ENCODE results near the gene ARL3. TPM values are rescaled to one million over a fixed set of nuclear protein-coding genes. Genes with fewer than 3 reads are reported as not detected.

The ARL3 gene
- total RNA-seq, 1 experiment from 2014 or later, result 20.7 TPM

DNA sequence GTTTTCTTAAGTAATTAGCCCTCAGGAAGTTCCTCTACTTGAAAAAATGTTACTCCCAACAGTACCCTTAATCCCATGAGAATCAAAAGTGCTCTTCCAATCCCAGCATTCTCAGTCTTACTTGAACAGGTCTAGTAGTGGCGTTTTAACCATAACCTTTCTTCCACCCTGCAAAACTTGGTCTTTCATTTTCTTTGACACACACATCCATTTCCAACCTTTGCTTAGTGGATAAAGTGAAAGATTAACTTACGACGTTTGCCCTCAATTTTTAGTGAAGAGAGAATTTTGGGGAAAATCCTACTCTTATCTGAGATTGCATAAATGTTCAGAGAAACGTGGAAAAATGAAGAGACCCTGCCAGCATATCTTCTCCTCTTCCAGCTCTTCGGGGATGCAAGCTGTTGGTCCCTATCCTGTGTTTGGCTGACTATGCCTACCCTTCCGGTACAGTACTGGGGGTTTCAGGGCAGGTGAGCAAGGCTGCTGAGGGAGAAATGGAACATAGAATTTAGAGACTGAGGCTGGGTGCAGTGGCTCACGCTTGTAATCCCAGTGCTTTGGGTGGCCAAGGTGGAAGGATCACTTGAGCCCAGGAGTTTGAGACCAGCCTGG is 48.3 kb upstream of the ARL3 start:
- TF ChIP-seq TCF7L2 (IDR thresholded peaks at IDR 0.05; ENCODE audit: low read depth, low read length) (no peak), CTCF (IDR thresholded peaks at IDR 0.05) (no peak), SIN3A (IDR thresholded peaks at IDR 0.05; ENCODE audit: borderline replicate concordance, insufficient read depth, low read depth, low read length) (no peak), POLR2AphosphoS5 (IDR thresholded peaks at IDR 0.05; ENCODE audit: low read depth, low read length) (no peak)
- TF ChIP-seq, protein P1, sequence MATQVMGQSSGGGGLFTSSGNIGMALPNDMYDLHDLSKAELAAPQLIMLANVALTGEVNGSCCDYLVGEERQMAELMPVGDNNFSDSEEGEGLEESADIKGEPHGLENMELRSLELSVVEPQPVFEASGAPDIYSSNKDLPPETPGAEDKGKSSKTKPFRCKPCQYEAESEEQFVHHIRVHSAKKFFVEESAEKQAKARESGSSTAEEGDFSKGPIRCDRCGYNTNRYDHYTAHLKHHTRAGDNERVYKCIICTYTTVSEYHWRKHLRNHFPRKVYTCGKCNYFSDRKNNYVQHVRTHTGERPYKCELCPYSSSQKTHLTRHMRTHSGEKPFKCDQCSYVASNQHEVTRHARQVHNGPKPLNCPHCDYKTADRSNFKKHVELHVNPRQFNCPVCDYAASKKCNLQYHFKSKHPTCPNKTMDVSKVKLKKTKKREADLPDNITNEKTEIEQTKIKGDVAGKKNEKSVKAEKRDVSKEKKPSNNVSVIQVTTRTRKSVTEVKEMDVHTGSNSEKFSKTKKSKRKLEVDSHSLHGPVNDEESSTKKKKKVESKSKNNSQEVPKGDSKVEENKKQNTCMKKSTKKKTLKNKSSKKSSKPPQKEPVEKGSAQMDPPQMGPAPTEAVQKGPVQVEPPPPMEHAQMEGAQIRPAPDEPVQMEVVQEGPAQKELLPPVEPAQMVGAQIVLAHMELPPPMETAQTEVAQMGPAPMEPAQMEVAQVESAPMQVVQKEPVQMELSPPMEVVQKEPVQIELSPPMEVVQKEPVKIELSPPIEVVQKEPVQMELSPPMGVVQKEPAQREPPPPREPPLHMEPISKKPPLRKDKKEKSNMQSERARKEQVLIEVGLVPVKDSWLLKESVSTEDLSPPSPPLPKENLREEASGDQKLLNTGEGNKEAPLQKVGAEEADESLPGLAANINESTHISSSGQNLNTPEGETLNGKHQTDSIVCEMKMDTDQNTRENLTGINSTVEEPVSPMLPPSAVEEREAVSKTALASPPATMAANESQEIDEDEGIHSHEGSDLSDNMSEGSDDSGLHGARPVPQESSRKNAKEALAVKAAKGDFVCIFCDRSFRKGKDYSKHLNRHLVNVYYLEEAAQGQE (IDR thresholded peaks at IDR 0.05; ENCODE audit: insufficient read depth in 1 of 2, low read depth in 2 of 2, low read length in 1 of 2), result no peak
- intact Hi-C loops (cut with micrococcal nuclease; ENCODE audit: unreplicated experiment) (no loop called here), in situ Hi-C loops (cut with HindIII; ENCODE audit: low pct_unique_long_range_greater_than_20kb, low sequenced_read_pairs) (no loop called here)
- no peak for ATAC-seq
- POLR2A ChIA-PET, result interaction anchor here (0.6 to 0.8 kb wide), 2 partner anchors 10 to 13 kb away, joined by 3 to 4 read pairs; no protein-coding TSS in a partner anchor
- H3K27ac ChIP-seq (ENCODE audit: low read length), result peak overlapping the region; percentile 60
- H3K4me1 ChIP-seq (ENCODE audit: control insufficient read depth, insufficient read depth, low read length), result peaks cover 44% of the 10 kb centered on the region
- no peak for DNase-seq (ENCODE audit: low read depth, low spot score)
- CTCF ChIA-PET, result no interaction called here
- no peaks in the 10 kb centered on the region for H3K9me3 ChIP-seq (ENCODE audit: control insufficient read depth, insufficient read depth, low read depth, low read length)
- H3K36me3 ChIP-seq (ENCODE audit: control insufficient read depth, insufficient read depth, low read length), result no peaks in the 10 kb centered on the region
- TSS peak; percentile 29 for BruUV-seq (replicated peaks)
- H3K27me3 ChIP-seq (ENCODE audit: control insufficient read depth, insufficient read depth, low read length), result no peaks in the 10 kb centered on the region
- no peak overlapping the region for H3K4me3 ChIP-seq (ENCODE audit: low read depth in 2 of 2, low read length in 2 of 2)

- Histone ChIP-seq H3K36me3 (ENCODE audit: control insufficient read depth, insufficient read depth, low read length) (no peaks in the 10 kb centered on the region), H3K4me1 (ENCODE audit: control insufficient read depth, insufficient read depth, low read length) (peaks cover 39% of the 10 kb centered on the region), H3K27ac (ENCODE audit: low read length) (peak overlapping the region; percentile 60), H3K4me3 (ENCODE audit: low read depth in 2 of 2, low read length in 2 of 2) (no peak overlapping the region), H3K9me3 (ENCODE audit: control insufficient read depth, insufficient read depth, low read depth, low read length) (no peaks in the 10 kb centered on the region), H3K27me3 (ENCODE audit: control insufficient read depth, insufficient read depth, low read length) (no peaks in the 10 kb centered on the region)
- no peak for ATAC-seq
- intact Hi-C loops (cut with micrococcal nuclease; ENCODE audit: unreplicated experiment), result no loop called here
- BruUV-seq (replicated peaks), result no TSS peak
- POLR2A ChIA-PET, result interaction anchor here (0.6 kb wide), 1 partner anchor 13 kb away, joined by 4 read pairs; no protein-coding TSS in a partner anchor
- in situ Hi-C loops (cut with HindIII; ENCODE audit: low pct_unique_long_range_greater_than_20kb, low sequenced_read_pairs), result no loop called here
- TF ChIP-seq CTCF (IDR thresholded peaks at IDR 0.05) (no peak), POLR2AphosphoS5 (IDR thresholded peaks at IDR 0.05; ENCODE audit: low read depth, low read length) (no peak), TCF7L2 (IDR thresholded peaks at IDR 0.05; ENCODE audit: low read depth, low read length) (no peak), SIN3A (IDR thresholded peaks at IDR 0.05; ENCODE audit: borderline replicate concordance, insufficient read depth, low read depth, low read length) (no peak)
- TF ChIP-seq, protein P1 (IDR thresholded peaks at IDR 0.05; ENCODE audit: insufficient read depth in 1 of 2, low read depth in 2 of 2, low read length in 1 of 2), result no peak
- CTCF ChIA-PET, result no interaction called here
- no peak for DNase-seq (ENCODE audit: low read depth, low spot score)
Observed at GRCh38 chr10:102761981-102762380, 47.8 kb upstream of the ARL3 start.
